Neural progenitor cell (in vitro differentiated cells): ENCODE data around the gene NUDT22.

Experiments used
- EZH2 ChIP-seq: fragments of 200-600 bp; sonication (generic); IDR thresholded peaks from 2 replicates; pipeline ENCODE4 v1.6.1; 2017; ENCODE audit warnings: antibody characterized with exemption, mild to moderate bottlenecking, moderate library complexity
- EZH2phosphoT487 ChIP-seq: fragments of 200-600 bp; sonication (generic); IDR thresholded peaks from 2 replicates; pipeline ENCODE4 v1.6.1; 2017; ENCODE audit warnings: antibody characterized with exemption
- TF ChIP-seq, protein P1 (sequence below): fragments of 200-600 bp; sonication (generic); IDR thresholded peaks from 2 replicates; pipeline ENCODE4 v1.5.1; 2017; ENCODE audit warnings: antibody characterized with exemption, mild to moderate bottlenecking

DNA sequence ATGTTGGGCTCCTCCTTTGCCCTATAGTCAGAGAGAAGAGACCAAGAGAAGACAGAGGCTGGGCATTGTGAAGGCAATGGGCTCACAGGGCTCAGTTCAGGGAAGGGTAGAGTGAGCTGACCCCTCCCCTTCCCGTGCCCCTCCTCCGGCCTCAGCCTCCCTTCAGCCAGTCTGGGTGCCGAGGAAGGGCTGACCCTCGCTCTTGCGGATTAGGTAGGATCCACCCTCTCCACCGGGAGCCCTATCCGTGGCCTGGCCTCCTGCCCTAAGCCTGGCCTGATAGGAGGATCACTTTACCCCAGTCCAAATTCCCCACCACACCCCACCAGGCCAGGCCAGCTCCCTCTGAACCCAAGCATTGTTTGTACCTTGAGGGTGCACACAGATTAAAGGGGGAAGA lies 22.5 kb downstream of the NUDT22 start:
- TF ChIP-seq, protein P1, sequence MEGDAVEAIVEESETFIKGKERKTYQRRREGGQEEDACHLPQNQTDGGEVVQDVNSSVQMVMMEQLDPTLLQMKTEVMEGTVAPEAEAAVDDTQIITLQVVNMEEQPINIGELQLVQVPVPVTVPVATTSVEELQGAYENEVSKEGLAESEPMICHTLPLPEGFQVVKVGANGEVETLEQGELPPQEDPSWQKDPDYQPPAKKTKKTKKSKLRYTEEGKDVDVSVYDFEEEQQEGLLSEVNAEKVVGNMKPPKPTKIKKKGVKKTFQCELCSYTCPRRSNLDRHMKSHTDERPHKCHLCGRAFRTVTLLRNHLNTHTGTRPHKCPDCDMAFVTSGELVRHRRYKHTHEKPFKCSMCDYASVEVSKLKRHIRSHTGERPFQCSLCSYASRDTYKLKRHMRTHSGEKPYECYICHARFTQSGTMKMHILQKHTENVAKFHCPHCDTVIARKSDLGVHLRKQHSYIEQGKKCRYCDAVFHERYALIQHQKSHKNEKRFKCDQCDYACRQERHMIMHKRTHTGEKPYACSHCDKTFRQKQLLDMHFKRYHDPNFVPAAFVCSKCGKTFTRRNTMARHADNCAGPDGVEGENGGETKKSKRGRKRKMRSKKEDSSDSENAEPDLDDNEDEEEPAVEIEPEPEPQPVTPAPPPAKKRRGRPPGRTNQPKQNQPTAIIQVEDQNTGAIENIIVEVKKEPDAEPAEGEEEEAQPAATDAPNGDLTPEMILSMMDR: no peak
- TF ChIP-seq EZH2 (no peak), EZH2phosphoT487 (no peak)
